ENCODE results near the gene LPAR1. TPM values are rescaled to one million over a fixed set of nuclear protein-coding genes. Genes with fewer than 3 reads are reported as not detected.
"Not testable (repeated sequence)": the region's sequence is repeated elsewhere in the genome, so short reads cannot be mapped to it uniquely, and the experiment has no call there.

The LPAR1 gene
- polyA plus RNA-seq, 3 donors from 2014 or later = 0.59 to 0.84 TPM; not detected in 1

GRCh38 chr9:110844121-110844520 lies 194.1 kb downstream of the LPAR1 start:
- H3K9me3 Mint-ChIP-seq = peaks cover 6 to 17% (median 7%) of the 10 kb centered on the region in 6 donors
- no peak overlapping the region for H3K4me3 Mint-ChIP-seq
- H3K36me3 Mint-ChIP-seq = no peaks in the 10 kb centered on the region
- no peaks in the 10 kb centered on the region for H3K4me1 Mint-ChIP-seq
- no peak overlapping the region for H3K27ac Mint-ChIP-seq
- peaks cover 0 to 2% (median 0%) of the 10 kb centered on the region in 3 donors for H3K27me3 Mint-ChIP-seq (ENCODE audit: low read depth in 3 of 3)
- no peak for DNase-seq

GRCh38 chr9:110842986-110843385 lies 195.3 kb downstream of the LPAR1 start:
- peaks cover 0 to 2% (median 0%) of the 10 kb centered on the region in 3 donors for H3K27me3 Mint-ChIP-seq (ENCODE audit: low read depth in 3 of 3)
- H3K4me3 Mint-ChIP-seq = no peak overlapping the region
- no peaks in the 10 kb centered on the region for H3K4me1 Mint-ChIP-seq
- peaks cover 6 to 17% (median 7%) of the 10 kb centered on the region in 6 donors for H3K9me3 Mint-ChIP-seq
- no peak for DNase-seq
- no peaks in the 10 kb centered on the region for H3K36me3 Mint-ChIP-seq
- no peak overlapping the region for H3K27ac Mint-ChIP-seq

- Mint-ChIP-seq H3K4me3 (no peak overlapping the region), H3K27me3 (ENCODE audit: low read depth in 3 of 3) (peaks cover 0 to 2% (median 0%) of the 10 kb centered on the region in 3 donors), H3K36me3 (no peaks in the 10 kb centered on the region), H3K9me3 (peaks cover 6 to 22% (median 9%) of the 10 kb centered on the region in 6 donors), H3K27ac (no peak overlapping the region), H3K4me1 (no peaks in the 10 kb centered on the region)
- no peak for DNase-seq
Observed at GRCh38 chr9:110842169-110842568, 196.1 kb downstream of the LPAR1 start.

- H3K4me1 Mint-ChIP-seq = no peaks in the 10 kb centered on the region
- no peaks in the 10 kb centered on the region for H3K27me3 Mint-ChIP-seq (ENCODE audit: low read depth in 3 of 3)
- H3K36me3 Mint-ChIP-seq = no peaks in the 10 kb centered on the region
- no peak for DNase-seq
- no peak overlapping the region for H3K4me3 Mint-ChIP-seq
- no peak overlapping the region for H3K27ac Mint-ChIP-seq
- H3K9me3 Mint-ChIP-seq = peaks cover 0 to 18% (median 7%) of the 10 kb centered on the region in 6 donors
Observed at GRCh38 chr9:110837401-110838005, 200.8 kb downstream of the LPAR1 start.

- no peak for DNase-seq
- peaks cover 0 to 1% (median 0%) of the 10 kb centered on the region in 3 donors for H3K27me3 Mint-ChIP-seq (ENCODE audit: low read depth in 3 of 3)
- H3K27ac Mint-ChIP-seq = no peak overlapping the region
- peaks cover under 1 to 18% (median 6%) of the 10 kb centered on the region in 6 donors for H3K9me3 Mint-ChIP-seq
- H3K36me3 Mint-ChIP-seq = no peaks in the 10 kb centered on the region
- H3K4me3 Mint-ChIP-seq = no peak overlapping the region
- no peaks in the 10 kb centered on the region for H3K4me1 Mint-ChIP-seq
Observed at GRCh38 chr9:110835859-110836271, 202.4 kb downstream of the LPAR1 start.

GRCh38 chr9:110835404-110835803 lies 202.9 kb downstream of the LPAR1 start:
- H3K36me3 Mint-ChIP-seq = no peaks in the 10 kb centered on the region
- H3K27ac Mint-ChIP-seq = no peak overlapping the region
- no peaks in the 10 kb centered on the region for H3K4me1 Mint-ChIP-seq
- no peak for DNase-seq
- H3K9me3 Mint-ChIP-seq = peaks cover under 1 to 15% (median 5%) of the 10 kb centered on the region in 6 donors
- peaks cover 0 to 1% (median 0%) of the 10 kb centered on the region in 3 donors for H3K27me3 Mint-ChIP-seq (ENCODE audit: low read depth in 3 of 3)
- H3K4me3 Mint-ChIP-seq = no peak overlapping the region

GRCh38 chr9:110832926-110833325 lies 205.3 kb downstream of the LPAR1 start:
- H3K27me3 Mint-ChIP-seq (ENCODE audit: low read depth in 3 of 3) = peaks cover 0 to 1% (median 1%) of the 10 kb centered on the region in 3 donors
- no peak overlapping the region for H3K4me3 Mint-ChIP-seq
- H3K36me3 Mint-ChIP-seq = no peaks in the 10 kb centered on the region
- no peak for DNase-seq
- no peaks in the 10 kb centered on the region for H3K4me1 Mint-ChIP-seq
- H3K9me3 Mint-ChIP-seq = peaks cover 0 to 12% (median 5%) of the 10 kb centered on the region in 6 donors
- no peak overlapping the region for H3K27ac Mint-ChIP-seq

- Mint-ChIP-seq H3K4me1 (no peaks in the 10 kb centered on the region), H3K27me3 (ENCODE audit: low read depth in 3 of 3) (peaks cover 0 to 1% (median 1%) of the 10 kb centered on the region in 3 donors), H3K4me3 (no peak overlapping the region), H3K27ac (no peak overlapping the region), H3K36me3 (no peaks in the 10 kb centered on the region), H3K9me3 (peaks cover 0 to 8% (median 2%) of the 10 kb centered on the region in 6 donors)
- no peak for DNase-seq
Observed at GRCh38 chr9:110830495-110830894, 207.8 kb downstream of the LPAR1 start.

GRCh38 chr9:110828264-110828663 lies 210.0 kb downstream of the LPAR1 start:
- H3K27ac Mint-ChIP-seq = no peak overlapping the region
- H3K4me3 Mint-ChIP-seq = no peak overlapping the region
- H3K4me1 Mint-ChIP-seq = no peaks in the 10 kb centered on the region
- H3K27me3 Mint-ChIP-seq (ENCODE audit: low read depth in 3 of 3) = peaks cover 0 to 1% (median 1%) of the 10 kb centered on the region in 3 donors
- H3K36me3 Mint-ChIP-seq = no peaks in the 10 kb centered on the region
- peaks cover 0 to 4% (median 2%) of the 10 kb centered on the region in 6 donors for H3K9me3 Mint-ChIP-seq
- no peak for DNase-seq

GRCh38 chr9:110826400-110826799 lies 211.9 kb downstream of the LPAR1 start:
- not testable (repeated sequence) for H3K4me1 Mint-ChIP-seq; H3K27me3 Mint-ChIP-seq (ENCODE audit: low read depth in 3 of 3); H3K4me3 Mint-ChIP-seq; H3K27ac Mint-ChIP-seq; H3K9me3 Mint-ChIP-seq; H3K36me3 Mint-ChIP-seq; DNase-seq

- no peaks in the 10 kb centered on the region for H3K4me1 Mint-ChIP-seq
- H3K27me3 Mint-ChIP-seq (ENCODE audit: low read depth in 3 of 3) = peaks cover 0 to 3% (median 0%) of the 10 kb centered on the region in 3 donors
- DNase-seq = no peak
- no peak overlapping the region for H3K4me3 Mint-ChIP-seq
- H3K27ac Mint-ChIP-seq = no peak overlapping the region
- peaks cover 0 to 10% (median 3%) of the 10 kb centered on the region in 6 donors for H3K9me3 Mint-ChIP-seq
- no peaks in the 10 kb centered on the region for H3K36me3 Mint-ChIP-seq
Observed at GRCh38 chr9:110825950-110826349, 212.3 kb downstream of the LPAR1 start.

GRCh38 chr9:110825129-110825528 lies 213.1 kb downstream of the LPAR1 start:
- not testable (repeated sequence) for H3K4me3 Mint-ChIP-seq; H3K27me3 Mint-ChIP-seq (ENCODE audit: low read depth in 3 of 3); DNase-seq; H3K4me1 Mint-ChIP-seq; H3K36me3 Mint-ChIP-seq; H3K27ac Mint-ChIP-seq
- H3K9me3 Mint-ChIP-seq = peaks cover 0 to 13% (median 1%) of the 10 kb centered on the region in 6 donors
